ENCODE results near the gene TBXAS1.

Gene TBXAS1

DNA sequence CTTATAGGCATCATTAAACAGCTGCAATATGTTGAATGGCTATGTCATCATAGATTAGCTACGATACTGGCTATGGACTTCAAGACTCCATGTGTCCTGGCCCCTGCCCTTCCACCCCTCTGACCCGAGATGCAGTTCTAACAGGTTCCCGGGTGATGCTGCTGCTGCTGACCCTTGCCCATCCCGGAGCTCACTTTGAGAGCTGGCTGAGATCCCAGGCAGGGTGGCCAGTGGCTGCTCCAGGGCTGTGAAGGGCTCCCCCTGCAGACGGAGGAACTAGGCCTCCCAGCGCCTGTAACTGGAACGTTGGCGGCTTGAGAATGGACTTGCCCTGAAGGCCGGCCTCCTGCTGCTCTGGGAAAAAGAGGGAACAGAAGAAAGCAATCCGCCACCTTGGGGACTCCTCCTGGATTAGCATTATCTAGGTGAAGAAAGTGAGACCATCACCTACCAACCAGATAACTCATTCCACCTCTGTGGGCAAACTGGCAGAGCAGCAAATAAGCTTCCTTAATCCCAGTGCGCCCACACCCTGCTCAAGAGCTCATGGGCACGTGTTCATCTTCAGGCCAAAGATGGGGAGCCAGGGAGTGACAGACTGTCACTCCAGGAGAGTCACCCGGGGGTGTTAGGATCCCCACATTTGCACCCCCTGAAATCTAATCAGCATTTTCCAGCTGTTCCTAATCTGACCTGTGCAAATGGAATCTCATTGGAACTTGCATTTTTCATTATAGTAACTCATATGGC, 176.9 kb downstream of the TBXAS1 start:
- no peak for DNase-seq

DNA sequence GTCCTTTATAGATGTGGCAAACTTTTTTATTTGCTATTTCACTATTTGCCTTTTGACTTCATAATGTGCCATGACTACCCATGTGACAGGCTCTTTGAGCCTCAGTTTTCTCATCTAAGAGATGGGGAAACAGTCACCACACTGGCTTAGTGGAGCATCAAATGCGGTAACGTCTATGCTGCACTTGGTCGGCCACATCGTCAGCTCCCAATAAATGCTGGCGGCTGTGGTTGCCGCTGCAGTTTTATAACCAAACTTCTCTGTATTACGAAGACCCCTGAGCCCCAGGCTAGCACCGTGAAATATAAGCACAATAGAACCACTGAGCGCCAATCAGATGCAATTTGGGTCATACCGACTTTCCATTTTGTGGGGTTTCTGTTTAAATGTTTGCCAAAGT, 177.5 kb downstream of the TBXAS1 start:
- no peak for DNase-seq

DNA sequence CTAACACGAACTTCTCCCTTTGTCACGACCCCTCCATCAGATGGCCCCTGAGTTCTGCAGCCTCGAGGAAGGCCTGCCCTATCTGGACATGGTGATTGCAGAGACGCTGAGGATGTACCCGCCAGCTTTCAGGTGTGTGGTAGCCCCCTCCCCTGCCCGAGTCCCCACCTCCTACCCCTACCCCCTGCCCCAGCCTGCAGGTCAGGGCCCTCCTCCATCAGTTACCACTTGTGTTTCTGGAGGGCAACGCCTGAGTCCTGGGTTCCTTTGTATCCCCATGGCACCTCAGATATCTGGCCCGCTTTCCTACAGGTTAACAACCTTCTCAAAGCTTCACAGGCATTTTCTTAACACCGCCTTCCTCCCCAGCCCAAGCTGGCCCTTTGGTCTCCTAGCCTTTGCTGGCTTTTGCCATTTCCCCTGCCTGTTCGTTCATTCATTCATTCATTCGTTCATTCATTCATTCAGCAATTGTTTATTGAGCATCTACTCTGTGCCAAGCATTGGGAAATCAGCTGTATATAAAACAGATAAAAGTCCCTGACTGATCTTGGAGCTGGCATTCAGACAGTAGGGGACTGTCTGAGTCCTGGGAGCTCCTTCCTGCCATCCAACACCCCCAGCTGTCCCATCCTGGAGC, 178.1 kb downstream of the TBXAS1 start:
- no peak for DNase-seq

DNA sequence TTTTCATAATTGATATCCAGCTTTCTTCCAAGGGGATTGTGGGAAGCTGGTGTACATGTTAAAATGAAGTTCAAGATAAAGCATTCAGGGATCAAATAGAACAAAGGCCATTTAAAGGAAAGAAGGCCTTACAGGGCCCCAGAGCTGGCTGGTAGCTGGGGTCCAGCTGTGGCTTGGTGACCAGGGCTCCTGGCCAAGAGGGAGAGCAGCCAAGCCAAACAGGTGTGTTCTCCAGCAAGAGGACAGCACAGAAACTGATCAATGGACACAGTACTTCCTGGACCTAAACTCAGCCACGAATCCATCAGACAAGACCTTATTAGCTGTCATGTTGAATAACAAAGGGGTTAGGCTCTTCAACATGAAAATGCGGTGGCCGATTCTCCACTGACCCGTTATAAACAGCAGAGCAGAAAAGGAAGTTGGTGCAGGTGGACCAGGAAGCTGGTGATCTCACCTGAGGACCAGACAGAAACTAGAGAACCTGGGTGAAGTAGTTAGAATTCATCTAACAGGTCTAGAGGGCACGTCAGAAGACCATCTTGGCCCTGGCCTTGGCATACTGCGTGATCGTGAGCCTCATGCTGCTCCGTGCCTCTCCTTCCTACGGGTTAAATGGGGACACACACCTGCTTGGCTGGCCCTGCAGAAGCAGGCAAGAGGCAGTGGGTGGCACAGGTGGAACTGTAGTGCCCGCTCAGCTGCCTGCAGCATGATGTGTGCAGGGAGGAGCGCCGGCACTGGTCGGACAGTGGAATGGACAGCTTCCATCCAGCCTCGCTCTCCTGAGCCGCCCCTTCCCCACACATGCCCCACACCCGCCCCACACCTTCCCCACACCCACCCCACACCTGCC, 179.9 kb downstream of the TBXAS1 start:
- DNase-seq: no peak

DNA sequence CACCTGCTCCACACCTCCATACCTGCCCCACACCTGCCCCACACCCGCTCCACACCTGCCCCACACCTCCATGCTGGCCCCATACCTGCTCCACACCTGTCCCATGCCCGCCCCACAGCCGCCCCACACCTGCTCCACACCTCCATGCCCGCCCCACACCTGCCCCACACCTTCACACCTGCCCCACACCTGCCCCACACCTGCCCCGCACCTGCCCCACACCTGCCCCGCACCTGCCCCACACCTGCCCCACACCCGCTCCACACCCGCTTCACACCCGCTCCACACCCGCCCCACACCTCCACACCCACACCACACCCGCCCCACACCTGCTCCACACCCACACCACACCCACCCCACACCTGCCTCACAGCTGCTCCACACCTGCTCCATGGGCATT, 180.7 kb downstream of the TBXAS1 start:
- no peak for DNase-seq

DNA sequence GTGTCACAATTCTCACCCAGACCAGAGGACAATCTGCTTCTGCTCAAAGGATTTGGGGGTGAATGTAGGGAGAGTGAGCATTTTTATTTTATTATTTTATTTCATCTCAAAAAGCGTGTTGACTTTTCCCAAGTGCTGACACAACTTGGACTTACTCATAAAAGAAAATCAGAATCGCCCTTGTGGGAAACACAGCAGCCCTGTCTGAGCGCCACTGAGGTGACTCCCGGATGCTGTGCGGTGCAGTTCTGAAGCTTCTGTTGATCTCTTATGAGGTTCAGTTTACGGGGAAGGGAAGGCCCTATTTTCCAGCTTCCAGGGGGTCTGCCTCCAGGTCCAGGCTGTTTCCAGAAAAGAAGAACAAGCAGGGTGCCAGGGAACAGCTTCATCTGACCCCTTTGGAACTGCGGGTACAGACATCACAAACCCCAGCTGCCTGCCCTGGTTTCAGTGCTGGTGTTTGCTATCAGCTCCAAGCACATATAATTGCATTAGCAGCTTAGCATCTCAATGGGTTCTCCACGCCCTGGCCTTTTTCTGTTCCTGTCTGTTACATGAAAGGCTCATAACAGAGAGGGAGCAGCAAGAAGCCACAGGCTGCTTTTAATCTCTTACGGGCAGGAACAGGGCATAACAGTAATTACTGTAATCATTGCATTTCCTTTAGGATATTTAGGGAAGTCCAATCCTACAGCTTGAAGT, 181.3 kb downstream of the TBXAS1 start:
- no peak for DNase-seq

DNA sequence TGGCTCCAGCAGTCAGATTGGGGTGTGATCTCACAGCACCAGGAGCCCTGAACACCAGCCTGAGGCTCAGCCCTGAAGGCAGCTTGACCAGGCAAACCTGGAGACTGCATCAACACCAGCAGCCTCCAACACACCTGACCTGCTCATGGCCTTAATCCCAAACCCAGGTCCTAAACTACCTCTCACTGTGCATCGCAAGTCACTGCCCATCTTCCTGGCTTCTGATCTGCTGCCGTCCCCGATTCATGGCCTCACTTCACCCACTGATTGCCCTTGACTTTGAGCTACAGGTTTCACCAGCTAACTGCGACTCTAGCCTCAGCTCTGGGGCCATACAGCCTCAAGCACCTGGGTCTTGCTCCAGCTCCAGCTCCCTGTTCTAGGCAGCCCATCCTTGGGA, 184.6 kb downstream of the TBXAS1 start:
- DNase-seq: no peak

DNA sequence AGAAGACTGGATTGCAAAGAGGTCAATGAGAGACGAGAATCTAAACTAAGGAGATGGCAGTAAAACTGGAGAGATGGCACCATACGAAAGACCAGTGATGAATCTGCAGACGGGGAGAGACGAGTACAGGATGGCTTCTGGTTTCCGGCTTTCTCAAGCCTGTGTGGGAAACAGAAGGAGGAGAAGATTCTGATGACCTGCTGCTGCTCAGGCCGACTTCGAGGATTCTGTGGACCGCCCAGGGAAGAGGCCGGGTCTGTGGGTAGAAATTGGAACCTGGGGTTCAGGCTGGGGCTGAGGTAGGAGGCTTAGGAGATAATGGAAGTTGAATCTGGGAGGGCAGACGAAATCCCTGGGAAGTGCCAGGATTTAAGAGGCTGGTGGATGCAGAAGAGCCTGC, 185.1 kb downstream of the TBXAS1 start:
- no peak for DNase-seq

DNA sequence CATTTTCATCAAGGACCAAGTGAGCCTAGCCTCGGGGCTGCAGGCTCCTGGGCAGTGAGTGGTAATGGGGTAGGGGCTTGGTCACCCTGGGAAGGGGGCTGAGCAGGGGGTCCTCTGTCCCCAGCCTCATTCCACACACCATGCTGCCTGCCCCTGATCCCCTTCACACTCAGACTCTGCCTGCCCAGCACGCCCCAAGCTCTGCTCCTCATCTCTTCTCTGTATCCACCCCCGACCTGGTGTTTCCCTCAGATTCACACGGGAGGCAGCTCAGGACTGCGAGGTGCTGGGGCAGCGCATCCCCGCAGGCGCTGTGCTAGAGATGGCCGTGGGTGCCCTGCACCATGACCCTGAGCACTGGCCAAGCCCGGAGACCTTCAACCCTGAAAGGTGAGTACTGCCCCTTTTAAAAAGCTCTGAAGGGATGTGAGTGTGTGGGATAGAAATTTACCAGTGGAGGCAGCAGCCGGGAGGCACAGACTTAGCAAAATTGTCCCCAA, 186.5 kb downstream of the TBXAS1 start:
- DNase-seq: no peak

DNA sequence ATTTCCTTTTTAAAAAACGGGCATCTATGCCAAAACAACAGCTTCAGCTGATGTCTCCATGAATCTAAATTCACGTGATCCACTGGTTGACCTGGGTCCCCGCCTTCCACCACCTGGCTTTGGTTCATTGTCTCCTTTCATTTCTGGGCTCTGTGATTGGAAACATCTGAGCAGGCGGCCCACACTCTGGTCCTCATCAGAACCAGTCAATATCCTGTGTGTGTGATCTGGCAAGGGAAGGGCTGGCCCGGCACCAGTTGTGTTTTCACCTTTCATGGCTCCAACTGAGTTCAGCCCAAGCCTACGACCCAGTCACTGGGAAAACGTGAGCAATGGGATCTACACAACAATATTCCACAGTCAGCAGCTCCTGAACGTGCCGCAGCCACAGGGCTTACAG, 187.5 kb downstream of the TBXAS1 start:
- no peak for DNase-seq

DNA sequence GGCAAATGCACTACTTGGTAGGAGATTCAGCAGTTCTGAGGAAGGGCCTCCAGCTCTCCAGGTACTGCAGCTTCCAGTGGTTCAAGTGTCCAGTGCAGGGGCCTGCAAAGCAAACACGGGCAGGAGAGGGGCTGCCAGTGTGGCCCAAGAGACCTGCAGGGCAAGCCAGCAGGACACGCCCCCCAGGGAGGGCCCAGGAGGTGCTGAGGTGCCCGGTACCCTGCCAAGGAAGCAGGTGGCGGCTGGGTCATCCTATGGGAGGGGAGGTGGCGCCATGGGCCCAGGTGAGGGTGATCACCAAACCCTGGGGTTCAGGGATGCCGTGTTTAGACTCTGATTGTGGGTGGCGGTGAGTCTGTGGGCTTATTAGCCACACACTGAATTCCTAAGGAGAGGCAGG, 188.0 kb downstream of the TBXAS1 start:
- no peak for DNase-seq

DNA sequence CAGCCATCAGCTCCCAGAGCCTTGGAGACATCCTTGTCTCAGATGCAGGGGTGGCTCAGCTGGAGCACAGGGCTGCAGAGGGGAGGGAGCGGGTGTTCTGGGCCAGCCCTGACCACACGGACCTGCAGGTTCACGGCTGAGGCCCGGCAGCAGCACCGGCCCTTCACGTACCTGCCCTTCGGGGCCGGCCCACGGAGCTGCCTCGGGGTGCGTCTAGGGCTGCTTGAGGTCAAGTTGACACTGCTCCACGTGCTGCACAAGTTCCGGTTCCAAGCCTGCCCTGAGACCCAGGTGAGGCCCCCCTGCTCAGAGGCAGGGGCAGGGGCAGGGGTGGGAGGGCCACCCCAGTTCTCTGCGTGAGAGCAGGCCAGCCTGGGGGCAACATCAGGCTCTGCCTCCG, 188.5 kb downstream of the TBXAS1 start:
- DNase-seq: no peak

DNA sequence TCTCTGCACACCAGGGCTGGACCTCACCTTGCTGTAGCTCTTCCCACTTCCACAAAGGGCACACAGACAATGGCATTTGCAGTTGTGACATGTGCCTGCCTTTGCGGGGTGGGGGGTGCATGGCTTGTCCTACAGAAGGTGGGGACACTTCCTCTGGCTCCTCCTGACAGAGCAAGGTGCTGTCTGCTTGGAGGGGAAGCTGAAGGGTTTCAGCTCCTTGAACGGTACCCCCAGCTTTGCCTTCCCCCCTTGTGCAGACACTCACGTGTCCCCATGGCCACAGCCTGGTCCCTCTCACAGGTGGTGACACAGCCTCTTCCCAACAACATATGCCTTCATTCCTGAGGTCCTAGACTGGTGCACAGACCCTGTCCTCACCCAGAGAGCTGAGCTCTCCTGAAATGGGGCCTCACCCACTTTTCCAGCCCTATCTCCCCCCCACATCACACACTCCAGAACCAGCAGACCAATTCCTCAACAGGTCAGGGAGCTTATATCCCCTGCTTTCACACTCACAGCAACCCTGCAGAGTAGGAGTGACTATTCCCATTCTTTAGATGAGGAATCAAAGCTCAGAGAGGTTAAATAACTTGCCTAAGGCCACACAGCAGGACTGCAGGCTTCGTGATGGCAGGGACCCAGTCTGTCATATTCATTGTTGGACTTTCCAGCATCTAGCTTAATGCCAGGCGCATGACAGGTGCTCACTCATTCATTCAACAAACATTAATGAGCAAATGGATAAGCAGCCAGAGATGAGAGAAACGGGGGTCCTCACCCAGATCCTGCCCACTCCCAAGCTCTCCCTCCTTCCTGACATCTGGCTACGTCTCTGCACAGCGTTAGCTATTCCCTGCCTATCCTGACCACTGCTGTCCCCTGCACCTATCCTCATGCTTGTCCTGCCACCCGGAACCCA, 189.3 kb downstream of the TBXAS1 start:
- no peak for DNase-seq

DNA sequence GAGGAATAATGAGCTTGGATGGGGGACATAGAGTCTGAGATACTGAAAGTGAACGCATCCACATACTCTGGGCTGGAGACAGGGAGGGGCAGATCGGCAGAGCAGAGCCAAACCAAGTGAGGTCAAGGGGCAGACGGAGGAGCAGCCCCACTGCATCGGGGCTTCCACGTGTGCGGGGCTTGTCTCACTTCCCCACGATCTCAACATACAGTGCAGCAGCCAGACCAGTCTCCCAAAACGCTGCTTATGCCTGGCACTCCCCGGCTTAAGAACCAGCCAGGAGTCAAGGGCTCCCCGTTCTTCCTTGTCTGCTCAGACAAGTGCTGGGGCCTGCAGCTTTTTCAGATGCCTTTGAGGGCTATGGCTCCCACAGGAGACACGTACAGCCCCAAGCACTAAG, 190.1 kb downstream of the TBXAS1 start:
- no peak for DNase-seq

DNA sequence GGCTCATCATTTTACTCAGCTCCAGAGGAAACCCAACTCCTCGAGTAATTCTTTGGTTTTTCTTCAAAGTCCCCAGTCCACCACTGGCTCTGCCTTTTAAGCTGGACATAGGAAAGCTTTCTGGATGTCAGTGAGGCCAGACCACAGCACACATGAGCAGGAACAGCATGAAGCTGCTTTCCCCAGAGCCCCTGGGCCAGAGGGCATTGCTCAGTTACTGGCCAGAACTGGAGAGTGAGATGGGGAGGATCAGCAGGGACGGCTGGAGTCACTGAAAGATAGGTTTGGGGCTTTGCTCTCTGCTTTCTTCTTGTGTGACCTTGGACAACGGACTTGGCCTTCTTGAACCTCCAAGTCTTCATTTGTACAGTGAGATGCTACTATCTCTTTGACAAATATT, 190.5 kb downstream of the TBXAS1 start:
- DNase-seq: no peak

DNA sequence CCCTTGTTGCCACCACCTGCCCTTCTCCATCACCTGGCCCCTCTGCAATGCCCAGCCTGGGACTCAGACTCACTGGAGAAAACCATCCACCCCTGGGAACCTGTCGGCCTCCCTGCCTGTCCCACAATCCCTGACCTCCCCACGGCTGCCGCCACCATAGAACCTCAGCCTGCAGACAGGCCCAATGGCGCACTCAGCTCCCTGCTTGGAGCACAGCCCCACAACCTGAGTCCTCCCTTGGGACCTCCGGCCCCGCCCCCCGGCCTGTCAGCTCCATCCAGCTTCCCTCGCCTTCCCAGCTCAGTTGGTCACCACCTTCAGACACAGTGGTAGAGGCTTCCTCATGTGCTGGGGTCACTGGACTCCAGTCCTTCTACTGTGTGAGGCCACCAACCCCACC, 192.5 kb downstream of the TBXAS1 start:
- DNase-seq: no peak

DNA sequence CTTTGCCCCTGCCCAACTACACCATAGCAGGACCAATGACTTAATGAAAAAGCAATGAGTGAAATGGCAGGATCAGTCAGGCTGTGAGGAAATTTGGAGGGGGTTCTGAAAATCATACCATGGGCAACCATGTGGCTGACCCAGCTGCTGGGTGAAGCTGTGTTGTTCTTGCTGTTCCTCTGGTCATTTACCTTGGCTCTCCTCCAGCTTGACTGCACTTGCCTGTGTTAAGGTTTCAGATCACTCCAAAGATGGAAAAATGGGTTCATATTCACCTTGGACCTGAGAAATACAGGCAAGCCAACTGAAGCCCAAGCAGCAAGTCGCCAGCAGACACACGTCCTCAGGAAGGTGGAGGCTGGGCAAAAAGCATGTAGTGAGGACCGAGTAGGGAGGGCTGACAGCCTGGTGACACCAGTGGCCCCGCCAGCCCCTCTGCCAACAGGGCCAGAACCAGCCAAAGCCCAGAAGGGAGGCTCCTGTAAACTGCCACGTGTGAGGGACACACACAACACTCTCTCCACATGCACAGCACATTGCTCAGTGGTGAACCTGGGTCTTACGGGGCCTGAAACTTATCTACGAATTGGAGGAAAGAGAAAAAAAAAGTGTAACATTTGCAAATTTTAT, 193.6 kb downstream of the TBXAS1 start:
- no peak for DNase-seq

DNA sequence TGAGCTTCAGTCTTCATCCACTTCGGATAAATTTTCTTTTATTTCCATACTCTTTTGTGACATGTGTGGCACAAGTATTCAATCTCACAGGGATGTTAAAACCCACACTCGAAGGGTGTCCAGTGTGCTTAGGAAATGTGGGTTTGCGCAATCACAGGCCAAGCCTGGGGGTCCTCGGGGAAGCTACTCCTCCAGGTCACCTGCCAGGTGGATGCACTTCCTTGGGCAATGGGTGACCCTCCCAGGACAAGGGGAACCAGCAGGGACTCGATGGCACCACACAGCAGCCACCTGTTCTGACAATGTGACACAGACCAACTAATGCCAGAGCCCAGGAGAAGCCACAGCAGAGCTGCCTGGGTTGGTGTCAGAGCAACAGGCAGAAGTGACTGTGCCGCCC, 194.7 kb downstream of the TBXAS1 start:
- DNase-seq: no peak

DNA sequence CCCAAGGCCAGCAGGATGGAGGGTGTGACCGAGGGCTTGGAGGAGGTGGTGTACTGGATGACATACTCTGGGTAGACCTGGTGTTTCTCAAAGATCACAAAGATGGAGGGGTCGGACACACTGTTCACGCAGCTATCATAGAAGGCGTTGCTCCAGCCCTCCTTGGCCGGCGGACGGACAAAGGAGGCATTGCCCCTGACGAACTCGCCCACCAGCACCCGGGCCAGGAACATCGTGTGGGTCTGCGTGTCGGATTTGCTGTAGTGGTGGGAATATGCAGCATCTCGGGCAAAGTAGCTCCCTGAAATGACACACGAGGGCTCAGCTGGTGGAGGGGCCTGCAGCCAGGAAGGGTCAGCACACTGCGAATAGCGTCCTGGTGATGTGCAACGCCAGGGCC, 195.5 kb downstream of the TBXAS1 start:
- no peak for DNase-seq

DNA sequence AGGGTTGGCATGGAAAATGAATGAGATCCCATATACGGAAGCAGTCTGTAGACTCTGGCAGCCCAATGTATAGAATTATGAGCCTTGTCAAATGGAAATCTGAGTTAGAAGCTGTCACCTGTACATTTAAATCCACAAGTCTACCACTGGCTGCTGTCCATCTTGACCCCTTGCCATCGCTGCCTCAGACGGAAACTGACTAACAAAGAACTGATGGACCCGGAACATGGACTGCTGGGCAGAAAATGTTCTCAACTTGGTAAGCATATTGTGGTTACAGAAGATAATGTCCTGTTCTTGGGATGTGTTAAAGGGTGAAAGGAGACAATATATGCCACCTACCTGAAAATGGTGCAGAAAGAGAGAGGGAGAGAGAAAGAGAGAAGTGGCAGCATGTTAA, 196.2 kb downstream of the TBXAS1 start:
- DNase-seq: no peak

DNA sequence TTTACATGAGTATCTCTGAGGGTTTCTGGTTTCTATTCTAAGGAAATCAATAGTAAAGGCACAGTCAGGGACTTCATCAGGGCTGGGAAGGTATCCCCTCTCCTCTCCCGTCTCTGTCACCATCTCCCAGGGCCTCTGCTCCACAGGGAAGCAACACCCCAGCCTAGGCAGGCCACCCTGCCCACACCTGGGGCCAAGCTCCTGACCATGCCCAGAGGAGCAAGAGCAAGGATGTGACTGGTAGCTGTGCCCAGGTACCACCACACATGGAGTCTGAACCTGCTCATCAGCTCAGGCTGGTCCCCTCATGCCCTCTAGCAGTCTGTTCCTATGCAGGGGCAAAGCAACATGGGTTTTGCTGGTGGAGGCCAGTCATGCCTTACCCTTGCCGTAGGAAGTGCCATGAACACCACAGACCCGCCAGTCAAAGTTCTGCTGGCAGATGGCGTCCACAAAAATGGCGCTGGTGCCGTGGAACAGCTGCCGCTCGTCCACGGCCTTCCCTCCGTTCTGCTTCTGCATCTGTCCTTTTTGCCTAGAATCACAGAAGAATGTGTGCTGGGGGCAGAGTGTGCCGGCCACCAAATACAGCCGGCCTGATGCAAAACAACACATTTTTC, 196.9 kb downstream of the TBXAS1 start:
- no peak for DNase-seq
